Measurements from ENCODE around the gene RTRAF.

Gene RTRAF

GRCh38 chr14:52021957-52022600, 32.7 kb downstream of the RTRAF start:
- no peak for DNase-seq (ENCODE audit: low read depth in 1 of 2, low spot score in 1 of 2)
- TF ChIP-seq POLR2AphosphoS5 (IDR thresholded peaks at IDR 0.05; ENCODE audit: low read depth) = no peak
- no peak for TF ChIP-seq REST (IDR thresholded peaks at IDR 0.05; ENCODE audit: insufficient replicate concordance, low read depth)
- TF ChIP-seq GABPA (IDR thresholded peaks at IDR 0.05; ENCODE audit: low read depth) = no peak
- TF ChIP-seq SPI1 (IDR thresholded peaks at IDR 0.05; ENCODE audit: borderline replicate concordance, low read depth) = no peak
- no peaks in the 10 kb centered on the region for H3K27me3 ChIP-seq (ENCODE audit: insufficient read depth, poor library complexity, severe bottlenecking)
- H3K27ac ChIP-seq (replicated peaks) = no peak overlapping the region
- H3K4me3 ChIP-seq (replicated peaks; ENCODE audit: insufficient read depth, low read length) = no peak overlapping the region

- no peaks in the 10 kb centered on the region for H3K27me3 ChIP-seq (ENCODE audit: insufficient read depth, poor library complexity, severe bottlenecking)
- TF ChIP-seq REST (IDR thresholded peaks at IDR 0.05; ENCODE audit: insufficient replicate concordance, low read depth) (no peak), CTCF (IDR thresholded peaks at IDR 0.05; ENCODE audit: insufficient read depth, low read length) (no peak), GABPA (IDR thresholded peaks at IDR 0.05; ENCODE audit: low read depth) (no peak), POLR2AphosphoS5 (IDR thresholded peaks at IDR 0.05; ENCODE audit: low read depth) (no peak), SPI1 (IDR thresholded peaks at IDR 0.05; ENCODE audit: borderline replicate concordance, low read depth) (no peak)
- H3K27ac ChIP-seq (replicated peaks) = no peak overlapping the region
- H3K4me3 ChIP-seq (replicated peaks; ENCODE audit: insufficient read depth, low read length) = no peak overlapping the region
- no peak for DNase-seq (ENCODE audit: low read depth in 1 of 2, low spot score in 1 of 2)
Observed at GRCh38 chr14:52023518-52023917, 34.2 kb downstream of the RTRAF start.

- Histone ChIP-seq H3K4me3 (replicated peaks; ENCODE audit: insufficient read depth, low read length) (no peak overlapping the region), H3K27ac (replicated peaks) (no peak overlapping the region), H3K27me3 (ENCODE audit: insufficient read depth, poor library complexity, severe bottlenecking) (no peaks in the 10 kb centered on the region)
- TF ChIP-seq SPI1 (IDR thresholded peaks at IDR 0.05; ENCODE audit: borderline replicate concordance, low read depth) = no peak
- TF ChIP-seq REST (IDR thresholded peaks at IDR 0.05; ENCODE audit: insufficient replicate concordance, low read depth) = no peak
- TF ChIP-seq GABPA (IDR thresholded peaks at IDR 0.05; ENCODE audit: low read depth) = no peak
- TF ChIP-seq CTCF (IDR thresholded peaks at IDR 0.05; ENCODE audit: insufficient read depth, low read length) = no peak
- TF ChIP-seq POLR2AphosphoS5 (IDR thresholded peaks at IDR 0.05; ENCODE audit: low read depth) = no peak
- DNase-seq (ENCODE audit: low read depth in 1 of 2, low spot score in 1 of 2) = no peak
Observed at GRCh38 chr14:52025310-52025709, 36.0 kb downstream of the RTRAF start.

Measured in HL-60 (cell line).